RWPE2 (cell line): ENCODE results near the gene ACAD9.

Source experiments
- ATAC-seq: fragments of 200-7000 bp; cut with Tn5 transposase; 3 replicates; pipeline ENCODE4 v1.9.1; 2021; ENCODE audit warnings: low read depth
- DNase-seq: peaks from one replicate; pipeline ENCODE4 v3.0.0-alpha.2; 2020; ENCODE audit warnings: low spot score
- H3K27ac ChIP-seq: fragments of 450-650 bp; 2 replicates; pipeline ENCODE4 v1.5.1; 2017; ENCODE audit warnings: mild to moderate bottlenecking; ENCODE audit not compliant: poor library complexity, severe bottlenecking
- H3K27me3 ChIP-seq: fragments of 250-450 bp; sonication (Bioruptor Pico); 2 replicates; pipeline ENCODE4 v1.5.1; 2021; ENCODE audit warnings: mild to moderate bottlenecking, moderate library complexity; ENCODE audit not compliant: insufficient read depth, poor library complexity, severe bottlenecking
- H3K36me3 ChIP-seq: fragments of 250-450 bp; sonication (Bioruptor Pico); 2 replicates; pipeline ENCODE4 v1.5.1; 2020; ENCODE audit warnings: low read depth, mild to moderate bottlenecking, moderate library complexity
- H3K4me1 ChIP-seq: fragments of 250-450 bp; sonication (Bioruptor Pico); 2 replicates; pipeline ENCODE4 v1.5.1; 2021; ENCODE audit warnings: mild to moderate bottlenecking, moderate library complexity; ENCODE audit not compliant: insufficient read depth, poor library complexity, severe bottlenecking
- H3K4me3 ChIP-seq: fragments of 250-450 bp; sonication (Bioruptor Pico); 2 replicates; pipeline ENCODE4 v1.5.1; 2021; ENCODE audit warnings: mild to moderate bottlenecking, moderate library complexity; ENCODE audit not compliant: severe bottlenecking
- H3K9me3 ChIP-seq: fragments of 250-450 bp; sonication (Bioruptor Pico); 2 replicates; pipeline ENCODE4 v1.5.1; 2021; ENCODE audit warnings: mild to moderate bottlenecking, moderate library complexity; ENCODE audit not compliant: severe bottlenecking
- CTCF ChIP-seq: fragments of 450-650 bp; IDR thresholded peaks from one replicate; pipeline ENCODE4 v1.5.1; 2017; ENCODE audit warnings: mild to moderate bottlenecking, moderate library complexity; ENCODE audit not compliant: poor library complexity, severe bottlenecking

The ACAD9 gene

GRCh38 chr3:128903501-128903900 is 24.1 kb downstream of the ACAD9 start:
- Histone ChIP-seq H3K27me3 (no peaks in the 10 kb centered on the region), H3K4me1 (no peaks in the 10 kb centered on the region), H3K36me3 (peaks cover 87% of the 10 kb centered on the region), H3K27ac (no peak overlapping the region), H3K9me3 (no peaks in the 10 kb centered on the region), H3K4me3 (no peak overlapping the region)
- DNase-seq (no peak), ATAC-seq (no peak)
- TF ChIP-seq CTCF, result no peak

GRCh38 chr3:128906031-128906803 is 26.8 kb downstream of the ACAD9 start:
- Histone ChIP-seq H3K4me1 (no peaks in the 10 kb centered on the region), H3K4me3 (no peak overlapping the region), H3K27ac (no peak overlapping the region), H3K9me3 (no peaks in the 10 kb centered on the region), H3K36me3 (peaks cover 76% of the 10 kb centered on the region), H3K27me3 (no peaks in the 10 kb centered on the region)
- no peak for TF ChIP-seq CTCF
- no peak for ATAC-seq
- no peak for DNase-seq

- Histone ChIP-seq H3K9me3 (no peaks in the 10 kb centered on the region), H3K36me3 (peaks cover 74% of the 10 kb centered on the region), H3K4me3 (no peak overlapping the region), H3K27ac (no peak overlapping the region), H3K27me3 (no peaks in the 10 kb centered on the region), H3K4me1 (no peaks in the 10 kb centered on the region)
- DNase-seq, result no peak
- TF ChIP-seq CTCF, result no peak
- no peak for ATAC-seq
These were observed 27.5 kb downstream of the ACAD9 start for GRCh38 chr3:128906804-128907525.

- H3K9me3 ChIP-seq, result no peaks in the 10 kb centered on the region
- no peak overlapping the region for H3K4me3 ChIP-seq
- H3K36me3 ChIP-seq, result peaks cover 76% of the 10 kb centered on the region
- no peak overlapping the region for H3K27ac ChIP-seq
- ATAC-seq, result peak; percentile 11; the same call in 1 of the 3 replicates
- H3K27me3 ChIP-seq, result no peaks in the 10 kb centered on the region
- H3K4me1 ChIP-seq, result no peaks in the 10 kb centered on the region
- no peak for DNase-seq
- no peak for TF ChIP-seq CTCF
These were observed 28.5 kb downstream of the ACAD9 start for GRCh38 chr3:128907706-128908445.
